MG63 (cell line): ENCODE results near the gene ATRNL1. TPM values are rescaled to one million over a fixed set of nuclear protein-coding genes. Genes with fewer than 3 reads are reported as not detected.

Experiments used
- DNase-seq: peaks from one replicate; pipeline ENCODE4 v3.0.0-alpha.2; 2020
- H3K27me3 ChIP-seq: fragments of 250-450 bp; sonication (Bioruptor Pico); 2 replicates; pipeline ENCODE4 v1.5.1; 2020; ENCODE audit warnings: mild to moderate bottlenecking, moderate library complexity
- H3K36me3 ChIP-seq: fragments of 250-450 bp; sonication (Bioruptor Pico); 2 replicates; pipeline ENCODE4 v1.5.1; 2020; ENCODE audit warnings: mild to moderate bottlenecking, moderate library complexity
- H3K4me3 ChIP-seq: fragments of 250-450 bp; sonication (Bioruptor Pico); 2 replicates; pipeline ENCODE4 v1.5.1; 2020; ENCODE audit warnings: mild to moderate bottlenecking, moderate library complexity
- H3K9me3 ChIP-seq: fragments of 250-450 bp; sonication (Bioruptor Pico); 2 replicates; pipeline ENCODE4 v1.5.1; 2020; ENCODE audit warnings: mild to moderate bottlenecking, moderate library complexity
- total RNA-seq: library from RNA; depleted of rRNA; stranded (reverse); fragments of >200 nt; shearing (Covaris generic); gene quantifications from 2 replicates; pipeline ENCODE4 v1.2.3, GENCODE V29; 2014; ENCODE audit warnings: low replicate concordance

The ATRNL1 gene
- total RNA-seq, 1 experiment from 2014 or later = 1.7 TPM

GRCh38 chr10:115898242-115898641 lies 805.1 kb downstream of the ATRNL1 start:
- Histone ChIP-seq H3K4me3 (no peak overlapping the region), H3K36me3 (no peaks in the 10 kb centered on the region), H3K27me3 (no peaks in the 10 kb centered on the region), H3K9me3 (no peaks in the 10 kb centered on the region)
- DNase-seq = no peak

DNA sequence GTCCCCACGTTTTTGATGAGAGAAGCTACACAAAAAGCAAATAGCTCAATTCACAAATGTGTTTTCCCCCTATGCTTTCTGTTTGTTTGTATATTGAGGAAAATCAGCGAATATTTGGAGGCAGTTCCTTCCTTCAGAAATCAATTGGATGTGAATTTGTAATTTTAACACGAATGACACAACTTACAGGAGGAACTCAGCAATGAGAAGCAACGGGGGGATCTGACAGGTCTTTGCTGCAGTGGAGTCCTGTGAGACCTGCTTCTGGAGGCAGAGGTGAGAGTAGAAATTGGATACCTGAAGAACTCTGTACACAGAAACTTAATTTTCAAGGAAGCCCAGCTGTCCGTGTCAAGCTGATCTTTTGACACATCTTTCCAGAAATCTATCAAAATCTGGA lies 809.4 kb downstream of the ATRNL1 start:
- H3K27me3 ChIP-seq = no peaks in the 10 kb centered on the region
- DNase-seq = no peak
- no peaks in the 10 kb centered on the region for H3K9me3 ChIP-seq
- no peak overlapping the region for H3K4me3 ChIP-seq
- H3K36me3 ChIP-seq = no peaks in the 10 kb centered on the region

- Histone ChIP-seq H3K36me3 (no peaks in the 10 kb centered on the region), H3K4me3 (no peak overlapping the region), H3K27me3 (no peaks in the 10 kb centered on the region), H3K9me3 (no peaks in the 10 kb centered on the region)
- DNase-seq = no peak
These were observed 810.0 kb downstream of the ATRNL1 start for GRCh38 chr10:115903207-115903606.

DNA sequence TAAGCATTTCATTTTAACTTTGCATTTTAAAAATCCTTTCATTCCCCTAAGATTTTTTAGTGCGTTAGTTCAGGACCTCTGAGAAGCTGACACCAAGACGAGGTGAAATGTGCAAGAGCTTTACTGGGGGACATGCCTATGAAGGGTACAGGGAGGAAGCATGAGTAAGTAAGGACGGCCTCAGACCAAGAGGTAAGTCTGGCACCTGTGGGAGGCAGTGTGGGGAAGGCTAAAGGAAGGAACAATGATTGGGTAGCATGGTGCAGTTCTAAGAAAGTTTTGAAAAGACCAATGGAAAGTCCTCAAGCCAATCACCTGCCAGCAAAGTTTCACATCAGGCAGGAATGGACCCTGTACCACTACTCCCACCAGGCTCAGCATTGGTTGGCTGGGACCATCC lies 810.7 kb downstream of the ATRNL1 start:
- no peak for DNase-seq
- Histone ChIP-seq H3K27me3 (no peaks in the 10 kb centered on the region), H3K36me3 (no peaks in the 10 kb centered on the region), H3K4me3 (no peak overlapping the region), H3K9me3 (no peaks in the 10 kb centered on the region)

- DNase-seq = no peak
- H3K27me3 ChIP-seq = no peaks in the 10 kb centered on the region
- no peaks in the 10 kb centered on the region for H3K9me3 ChIP-seq
- H3K36me3 ChIP-seq = no peaks in the 10 kb centered on the region
- no peak overlapping the region for H3K4me3 ChIP-seq
These were observed 815.9 kb downstream of the ATRNL1 start for GRCh38 chr10:115909037-115909436.

- Histone ChIP-seq H3K36me3 (no peaks in the 10 kb centered on the region), H3K9me3 (no peaks in the 10 kb centered on the region), H3K27me3 (no peaks in the 10 kb centered on the region), H3K4me3 (no peak overlapping the region)
- no peak for DNase-seq
These were observed 817.0 kb downstream of the ATRNL1 start for GRCh38 chr10:115909962-115910731.

GRCh38 chr10:115914475-115914874 lies 821.3 kb downstream of the ATRNL1 start:
- no peaks in the 10 kb centered on the region for H3K9me3 ChIP-seq
- H3K27me3 ChIP-seq = no peaks in the 10 kb centered on the region

GRCh38 chr10:115915429-115915828 lies 822.3 kb downstream of the ATRNL1 start:
- H3K9me3 ChIP-seq = no peaks in the 10 kb centered on the region
- no peaks in the 10 kb centered on the region for H3K27me3 ChIP-seq
- no peak overlapping the region for H3K4me3 ChIP-seq
- no peaks in the 10 kb centered on the region for H3K36me3 ChIP-seq
- no peak for DNase-seq

More at GRCh38 chr10:115914475-115914874, 821.3 kb downstream of the ATRNL1 start:
- no peaks in the 10 kb centered on the region for H3K36me3 ChIP-seq
- no peak for DNase-seq
- no peak overlapping the region for H3K4me3 ChIP-seq

- Histone ChIP-seq H3K27me3 (no peaks in the 10 kb centered on the region), H3K36me3 (no peaks in the 10 kb centered on the region), H3K4me3 (no peak overlapping the region), H3K9me3 (no peaks in the 10 kb centered on the region)
- DNase-seq = no peak
These were observed 825.6 kb downstream of the ATRNL1 start for GRCh38 chr10:115918812-115919211.

GRCh38 chr10:115921795-115922194 lies 828.6 kb downstream of the ATRNL1 start:
- Histone ChIP-seq H3K36me3 (no peaks in the 10 kb centered on the region), H3K4me3 (no peak overlapping the region), H3K27me3 (no peaks in the 10 kb centered on the region), H3K9me3 (no peaks in the 10 kb centered on the region)
- peak; percentile 83 for DNase-seq

DNA sequence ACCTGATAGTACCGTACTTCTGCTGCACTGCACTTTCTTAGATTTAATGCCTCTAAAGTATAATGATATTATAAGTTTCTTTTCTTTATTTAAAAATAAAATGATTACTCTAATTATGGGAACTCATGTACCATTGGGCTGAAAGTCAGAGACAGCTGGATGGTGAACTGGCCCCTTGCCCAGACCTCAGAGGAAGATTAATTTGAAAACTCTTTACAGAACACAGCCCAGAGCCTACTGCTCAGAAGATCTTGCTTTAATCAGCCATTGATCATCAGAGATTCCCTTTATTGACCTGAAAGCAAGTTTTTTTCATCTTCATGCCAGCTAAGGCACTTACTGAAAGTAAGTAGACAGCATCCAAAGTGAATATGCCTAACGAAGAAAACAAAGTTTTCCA lies 838.1 kb downstream of the ATRNL1 start:
- Histone ChIP-seq H3K36me3 (no peaks in the 10 kb centered on the region), H3K9me3 (no peaks in the 10 kb centered on the region), H3K4me3 (no peak overlapping the region), H3K27me3 (no peaks in the 10 kb centered on the region)
- DNase-seq = no peak

DNA sequence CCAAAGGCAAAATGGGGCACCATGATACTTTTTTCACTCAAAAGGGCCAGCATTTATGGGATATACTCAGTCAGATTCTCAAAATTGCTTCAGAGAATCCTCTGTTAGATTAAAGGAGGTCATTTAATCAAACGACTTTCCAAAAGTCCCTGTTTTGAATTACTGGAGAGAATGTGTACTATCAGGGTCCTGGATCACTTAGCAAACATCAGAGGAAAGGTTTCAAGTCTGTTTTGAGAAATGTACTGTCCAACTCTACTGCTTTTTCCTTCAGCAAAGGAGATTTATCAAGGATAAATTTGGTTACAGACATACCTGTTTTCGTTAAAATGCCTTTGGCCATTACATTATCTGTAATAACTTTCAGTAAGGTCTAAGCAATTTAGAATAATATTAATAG lies 838.9 kb downstream of the ATRNL1 start:
- DNase-seq = no peak
- Histone ChIP-seq H3K27me3 (no peaks in the 10 kb centered on the region), H3K9me3 (no peaks in the 10 kb centered on the region), H3K36me3 (no peaks in the 10 kb centered on the region), H3K4me3 (no peak overlapping the region)

GRCh38 chr10:115933098-115933497 lies 839.9 kb downstream of the ATRNL1 start:
- Histone ChIP-seq H3K4me3 (no peak overlapping the region), H3K9me3 (no peaks in the 10 kb centered on the region), H3K36me3 (no peaks in the 10 kb centered on the region), H3K27me3 (no peaks in the 10 kb centered on the region)
- no peak for DNase-seq

DNA sequence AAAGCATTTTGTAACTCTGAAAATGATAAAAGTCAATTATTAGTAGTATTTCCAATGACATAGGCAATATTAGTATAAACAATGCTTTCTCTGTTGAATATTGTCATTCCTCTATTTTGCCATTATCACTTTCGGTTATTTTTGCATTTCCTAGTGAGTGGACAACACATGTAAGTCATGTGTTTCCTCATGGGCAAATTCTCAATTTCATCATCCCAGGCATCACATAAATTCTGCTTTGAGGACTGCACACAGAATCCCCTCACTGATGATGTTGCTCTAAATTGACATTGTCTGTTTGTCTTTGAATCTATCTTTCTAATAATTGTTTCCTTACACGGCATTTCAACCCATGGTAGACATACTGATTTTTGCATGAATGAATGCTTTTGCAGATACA lies 842.6 kb downstream of the ATRNL1 start:
- no peaks in the 10 kb centered on the region for H3K27me3 ChIP-seq
- H3K9me3 ChIP-seq = no peaks in the 10 kb centered on the region
- no peak for DNase-seq
- no peak overlapping the region for H3K4me3 ChIP-seq
- no peaks in the 10 kb centered on the region for H3K36me3 ChIP-seq

GRCh38 chr10:115936926-115937767 lies 844.0 kb downstream of the ATRNL1 start:
- Histone ChIP-seq H3K9me3 (no peaks in the 10 kb centered on the region), H3K36me3 (no peaks in the 10 kb centered on the region), H3K27me3 (no peaks in the 10 kb centered on the region), H3K4me3 (no peak overlapping the region)
- no peak for DNase-seq

DNA sequence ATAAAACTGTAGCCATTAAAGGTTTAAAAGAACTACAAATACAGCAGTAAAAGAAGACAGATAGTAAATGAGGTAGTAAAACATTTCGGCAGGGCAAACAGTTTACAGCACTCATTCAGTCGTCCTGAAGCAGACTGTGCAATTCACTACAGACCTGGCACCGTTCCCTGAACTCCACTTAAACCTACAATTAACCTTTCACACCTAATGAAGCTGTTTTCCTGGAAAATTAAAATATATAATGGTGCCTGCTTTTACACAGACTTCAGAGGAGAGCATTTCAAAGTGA lies 844.5 kb downstream of the ATRNL1 start:
- Histone ChIP-seq H3K36me3 (no peaks in the 10 kb centered on the region), H3K9me3 (no peaks in the 10 kb centered on the region), H3K4me3 (no peak overlapping the region), H3K27me3 (no peaks in the 10 kb centered on the region)
- no peak for DNase-seq

- DNase-seq = no peak
- H3K36me3 ChIP-seq = no peaks in the 10 kb centered on the region
These were observed 846.1 kb downstream of the ATRNL1 start for GRCh38 chr10:115939101-115939854.

More at GRCh38 chr10:115939101-115939854, 846.1 kb downstream of the ATRNL1 start:
- Histone ChIP-seq H3K9me3 (no peaks in the 10 kb centered on the region), H3K4me3 (no peak overlapping the region), H3K27me3 (no peaks in the 10 kb centered on the region)
